Activated CD8-positive, alpha-beta memory T cell treated with anti-CD3 and anti-CD28 coated beads, Interleukin-2, amount 50 U/mL, for 48 hours (primary cell): ENCODE data around the gene LONRF2.
"Not testable (repeated sequence)": the region's sequence is repeated elsewhere in the genome, so short reads cannot be mapped to it uniquely, and the experiment has no call there.

Experiments used
- DNase-seq: peaks from one replicate; pipeline ENCODE4 v3.0.0-alpha.2; 2020

The LONRF2 gene

DNA sequence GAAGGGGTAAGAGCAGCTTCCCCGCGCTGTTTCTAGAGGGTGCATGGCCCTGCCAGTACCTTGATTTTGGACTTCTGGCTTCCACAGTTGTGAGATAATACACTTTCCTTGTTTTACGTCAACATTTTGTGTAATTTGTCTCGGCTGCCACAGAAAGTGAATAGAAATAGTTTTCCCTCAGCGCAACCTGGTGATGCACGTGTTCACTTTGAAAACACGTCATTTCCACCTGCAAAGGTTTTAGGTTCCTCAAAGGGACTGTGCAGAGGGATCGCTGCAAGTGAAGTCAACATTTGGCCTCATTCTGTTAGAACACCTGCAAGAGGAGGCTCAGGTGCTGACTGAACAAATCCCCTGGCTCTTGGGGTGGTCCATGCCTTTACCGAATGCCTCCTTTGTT, 71.7 kb downstream of the LONRF2 start:
- no peak for DNase-seq

- no peak for DNase-seq
These were observed 73.3 kb downstream of the LONRF2 start for GRCh38 chr2:100248971-100249370.

GRCh38 chr2:100248556-100248955, 73.7 kb downstream of the LONRF2 start:
- DNase-seq: not testable (repeated sequence)

GRCh38 chr2:100248044-100248330, 74.3 kb downstream of the LONRF2 start:
- DNase-seq: no peak

GRCh38 chr2:100247256-100248043, 74.9 kb downstream of the LONRF2 start:
- no peak for DNase-seq

DNA sequence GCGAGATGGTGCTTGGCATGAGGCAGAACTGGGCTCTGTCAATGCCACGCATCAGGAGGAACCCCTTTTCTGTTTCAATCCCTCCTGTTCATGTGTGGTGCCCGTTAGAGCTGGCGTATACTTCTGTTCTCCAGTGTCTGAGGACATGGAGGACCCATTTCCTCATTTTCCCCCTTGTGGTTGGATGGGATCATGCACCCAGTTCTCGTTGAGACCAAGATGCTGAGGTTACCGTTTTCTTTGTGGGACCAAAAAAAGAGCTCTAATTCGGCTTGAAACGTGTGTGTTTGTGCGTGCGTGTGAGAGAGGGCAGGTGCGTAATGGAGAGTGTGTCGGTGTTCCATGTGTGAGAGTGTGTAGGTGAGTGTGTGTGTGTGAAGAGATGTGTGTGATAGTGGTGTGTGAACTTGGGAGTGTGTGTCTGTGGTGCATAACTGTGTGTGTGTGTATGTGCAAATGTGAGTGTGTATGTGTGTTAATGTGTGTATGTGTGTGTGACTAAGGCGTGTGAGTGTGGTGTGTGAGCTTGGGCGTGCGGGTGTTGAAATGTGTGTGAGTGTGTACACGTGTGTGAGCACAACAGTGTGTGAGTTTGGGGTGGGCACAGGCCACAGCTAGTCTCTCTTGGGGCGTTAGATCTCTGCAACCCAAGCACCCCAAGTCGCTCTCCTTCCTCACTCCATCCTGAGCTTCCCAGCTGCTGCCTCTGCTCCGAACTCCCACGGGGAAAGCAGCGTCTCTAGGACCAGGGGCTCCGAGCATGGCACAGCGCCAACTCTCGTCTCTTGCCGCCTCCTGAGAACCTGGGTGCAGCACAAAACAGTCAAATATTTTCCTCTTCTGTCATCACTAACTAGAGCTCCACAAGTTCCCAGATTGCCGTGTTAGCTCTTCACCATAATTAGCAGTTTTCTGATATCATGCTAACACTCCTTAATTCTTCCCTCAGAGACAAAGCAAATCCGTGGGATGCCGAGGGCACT, 75.8 kb downstream of the LONRF2 start:
- DNase-seq: no peak

- no peak for DNase-seq
These were observed 76.6 kb downstream of the LONRF2 start for GRCh38 chr2:100245681-100246080.

- DNase-seq: no peak
These were observed 77.3 kb downstream of the LONRF2 start for GRCh38 chr2:100244881-100245605.

- no peak for DNase-seq
These were observed 78.7 kb downstream of the LONRF2 start for GRCh38 chr2:100243631-100244030.

DNA sequence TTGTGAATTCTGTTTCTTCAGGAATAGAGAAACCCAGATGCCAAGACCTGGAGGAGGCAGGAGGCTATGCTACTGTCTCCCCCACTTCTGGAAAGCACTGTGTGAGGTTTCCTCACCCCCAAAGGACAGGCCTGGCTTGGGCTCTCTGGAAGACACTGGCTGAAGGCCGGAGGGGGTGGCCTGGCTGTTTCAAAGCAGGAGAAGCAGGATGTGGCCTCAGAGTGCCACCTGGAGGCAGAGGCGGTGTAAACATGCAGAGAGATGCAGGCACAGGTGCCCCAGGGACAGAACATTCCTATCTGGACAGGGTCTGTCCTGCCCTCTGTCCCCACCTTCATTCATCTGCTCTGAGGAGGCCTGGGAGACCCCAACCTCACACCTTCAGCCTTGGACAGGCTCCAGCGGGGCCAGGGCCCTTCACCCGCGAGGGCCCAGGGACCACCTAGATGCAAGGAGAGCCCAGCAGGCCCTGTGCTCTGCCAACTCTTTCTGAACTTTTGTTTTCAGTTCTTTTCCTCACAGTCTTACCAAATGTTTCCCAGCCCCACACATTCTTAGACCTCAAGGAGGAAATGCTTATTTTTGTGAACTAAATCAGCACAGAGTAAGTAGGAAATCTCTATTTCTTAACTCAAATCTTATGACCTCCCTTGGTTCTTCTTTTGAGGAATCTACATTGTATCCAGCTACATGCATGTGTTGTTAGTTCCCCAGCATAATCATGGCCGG, 79.2 kb downstream of the LONRF2 start:
- DNase-seq: peak; percentile 76

DNA sequence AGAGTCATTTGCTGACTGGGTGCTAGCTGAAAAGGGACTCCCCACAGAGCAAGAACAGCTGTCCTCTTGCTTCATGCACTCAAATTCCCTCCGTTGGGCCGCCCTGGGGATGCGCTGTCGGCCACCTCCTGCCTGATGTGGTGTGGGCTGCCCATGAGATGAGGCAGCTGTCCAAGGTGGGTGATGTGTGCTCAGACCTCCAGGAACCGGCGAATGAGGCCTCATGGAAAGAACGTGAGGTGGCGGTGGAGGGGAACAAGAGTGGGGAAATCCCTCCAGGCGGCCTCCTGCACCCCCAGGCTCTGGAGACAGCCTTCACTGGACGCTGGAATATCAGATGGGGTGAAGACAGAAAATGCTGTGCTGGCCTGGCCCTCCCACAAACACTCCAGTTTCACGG, 79.8 kb downstream of the LONRF2 start:
- no peak for DNase-seq

- peak; percentile 18 for DNase-seq
These were observed 81.1 kb downstream of the LONRF2 start for GRCh38 chr2:100241236-100241635.

GRCh38 chr2:100240386-100240785, 81.9 kb downstream of the LONRF2 start:
- DNase-seq: no peak

- peak; percentile 7 for DNase-seq
These were observed 82.7 kb downstream of the LONRF2 start for GRCh38 chr2:100239486-100240210.

GRCh38 chr2:100238471-100238870, 83.8 kb downstream of the LONRF2 start:
- no peak for DNase-seq

- no peak for DNase-seq
These were observed 84.5 kb downstream of the LONRF2 start for GRCh38 chr2:100237770-100238169.

DNA sequence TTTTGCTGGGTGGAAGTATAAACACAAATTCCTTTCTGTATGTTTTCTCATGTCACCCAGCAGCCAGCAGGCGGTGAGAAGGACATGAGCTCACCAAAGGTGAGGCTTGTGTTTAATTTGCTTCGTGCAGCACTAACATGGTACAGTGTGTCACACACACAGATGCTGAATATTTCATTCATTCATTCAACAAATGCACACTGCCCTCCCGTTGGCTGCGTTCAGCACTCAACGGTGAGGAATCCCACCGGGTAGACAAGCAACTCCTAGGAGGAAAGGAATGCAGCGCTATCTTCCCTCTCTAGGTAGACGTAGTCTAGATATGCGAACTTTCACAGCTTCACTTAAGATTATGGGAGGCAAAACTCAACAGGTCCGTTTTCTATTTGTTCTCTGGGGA, 85.1 kb downstream of the LONRF2 start:
- no peak for DNase-seq

GRCh38 chr2:100236166-100236565, 86.1 kb downstream of the LONRF2 start:
- no peak for DNase-seq

GRCh38 chr2:100235581-100235980, 86.7 kb downstream of the LONRF2 start:
- no peak for DNase-seq

- DNase-seq: no peak
These were observed 87.2 kb downstream of the LONRF2 start for GRCh38 chr2:100235098-100235497.

GRCh38 chr2:100234141-100234540, 88.2 kb downstream of the LONRF2 start:
- no peak for DNase-seq

DNA sequence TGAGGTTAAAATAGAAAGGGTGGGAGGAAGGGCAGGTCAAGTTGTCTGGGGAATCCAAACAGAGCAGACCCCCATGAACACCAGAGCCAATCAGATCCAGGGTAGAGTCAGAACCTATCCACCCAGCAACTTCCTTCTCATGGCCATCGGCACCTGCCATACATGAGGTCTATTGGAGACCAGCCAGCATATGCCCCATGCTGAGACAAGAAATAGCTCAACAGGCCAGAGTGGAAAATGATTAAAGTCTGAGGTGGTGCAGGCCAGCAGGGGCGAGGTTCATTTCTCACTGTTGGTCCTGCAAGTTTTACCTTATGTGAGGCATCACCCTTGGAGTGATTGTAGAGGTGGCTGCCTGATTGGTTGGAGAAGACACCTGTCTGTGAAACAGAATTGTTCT, 89.2 kb downstream of the LONRF2 start:
- no peak for DNase-seq
